Activated gamma-delta T cell treated with anti-CD3 and anti-CD28 coated beads, Interleukin-2, amount 50 U/mL, for 16 hours (primary cell): ENCODE data around the gene ARHGAP15.
A peak's percentile ranks its signal among the peaks of the same experiment; 100 is the strongest.

Experiments
- DNase-seq: peaks from one replicate; pipeline ENCODE4 v3.0.0-alpha.2; 2020; ENCODE audit warnings: low read depth

Gene ARHGAP15

GRCh38 chr2:143144813-143145455, 15.7 kb downstream of the ARHGAP15 start:
- no peak for DNase-seq

- no peak for DNase-seq
Measured at GRCh38 chr2:143146366-143146765, 17.1 kb downstream of the ARHGAP15 start.

DNA sequence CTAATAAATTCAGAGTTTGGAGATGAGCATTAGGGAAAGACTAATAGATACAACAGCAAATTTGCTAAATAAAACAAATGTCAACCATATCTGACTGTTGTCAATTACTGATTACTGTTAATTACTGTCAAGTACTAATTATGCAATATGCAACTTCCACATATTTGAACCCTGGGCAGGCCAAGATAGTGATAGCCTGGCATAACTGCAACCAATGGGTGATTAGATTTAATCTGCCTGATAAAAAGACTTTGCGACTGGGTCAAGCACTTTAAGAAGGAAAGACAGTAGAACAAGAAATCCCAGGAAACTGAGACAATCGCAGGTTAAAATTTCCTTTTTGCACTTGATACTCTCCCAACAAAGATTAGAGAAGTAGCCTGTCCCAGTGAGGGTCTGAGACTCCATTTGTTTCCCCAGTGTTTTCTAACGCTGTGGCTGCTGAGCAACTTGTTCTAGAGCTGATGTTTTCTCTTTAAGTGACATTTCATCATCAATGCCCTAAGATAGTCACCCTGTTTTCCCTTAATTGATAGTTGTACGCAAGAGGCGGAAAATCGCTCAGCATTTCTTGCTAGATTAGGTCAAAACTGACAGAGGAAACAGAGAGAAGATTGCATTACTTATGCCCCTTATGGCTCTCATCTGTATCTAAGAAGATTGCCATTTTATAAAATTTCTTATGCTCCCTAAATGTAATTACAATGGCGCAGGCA, 17.8 kb downstream of the ARHGAP15 start:
- no peak for DNase-seq

DNA sequence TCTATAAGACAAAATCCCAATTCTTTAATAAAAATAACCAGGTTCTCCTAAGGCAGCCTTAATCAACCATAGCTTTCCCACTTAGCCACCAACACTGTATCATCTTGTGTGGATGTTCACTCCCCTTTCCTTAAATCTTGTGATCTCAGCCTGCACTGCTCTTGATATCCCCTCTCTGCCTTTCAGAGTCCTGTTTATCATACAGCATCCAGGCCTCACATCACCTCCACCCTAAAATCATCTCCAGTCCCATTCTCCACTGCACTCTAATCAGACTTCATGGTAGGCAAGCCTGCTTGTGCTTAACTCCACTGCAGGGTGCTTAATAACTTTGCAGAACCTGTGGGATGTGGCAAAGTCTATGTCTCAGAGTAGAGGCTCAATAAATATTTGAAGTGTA, 18.8 kb downstream of the ARHGAP15 start:
- DNase-seq = no peak

DNA sequence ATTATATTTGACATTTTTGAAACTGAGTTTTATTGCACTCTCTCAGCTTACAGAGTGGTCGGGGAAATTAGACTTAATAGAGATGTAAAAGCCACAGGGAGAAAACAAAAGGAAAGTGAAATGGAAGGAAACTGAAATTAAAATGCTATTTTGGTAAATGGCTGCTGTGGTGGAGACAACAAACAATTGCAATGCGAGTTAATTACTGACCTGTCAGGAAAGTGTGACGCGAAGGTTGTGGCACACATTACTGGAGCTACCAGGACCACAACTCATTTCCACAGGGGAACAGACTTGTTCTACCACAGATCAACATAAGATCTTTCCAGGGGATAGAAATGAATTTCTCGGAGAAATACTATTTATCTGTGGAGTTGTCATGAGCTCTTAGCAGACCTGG, 19.5 kb downstream of the ARHGAP15 start:
- DNase-seq = no peak

- no peak for DNase-seq
Measured at GRCh38 chr2:143150287-143150686, 21.1 kb downstream of the ARHGAP15 start.

DNA sequence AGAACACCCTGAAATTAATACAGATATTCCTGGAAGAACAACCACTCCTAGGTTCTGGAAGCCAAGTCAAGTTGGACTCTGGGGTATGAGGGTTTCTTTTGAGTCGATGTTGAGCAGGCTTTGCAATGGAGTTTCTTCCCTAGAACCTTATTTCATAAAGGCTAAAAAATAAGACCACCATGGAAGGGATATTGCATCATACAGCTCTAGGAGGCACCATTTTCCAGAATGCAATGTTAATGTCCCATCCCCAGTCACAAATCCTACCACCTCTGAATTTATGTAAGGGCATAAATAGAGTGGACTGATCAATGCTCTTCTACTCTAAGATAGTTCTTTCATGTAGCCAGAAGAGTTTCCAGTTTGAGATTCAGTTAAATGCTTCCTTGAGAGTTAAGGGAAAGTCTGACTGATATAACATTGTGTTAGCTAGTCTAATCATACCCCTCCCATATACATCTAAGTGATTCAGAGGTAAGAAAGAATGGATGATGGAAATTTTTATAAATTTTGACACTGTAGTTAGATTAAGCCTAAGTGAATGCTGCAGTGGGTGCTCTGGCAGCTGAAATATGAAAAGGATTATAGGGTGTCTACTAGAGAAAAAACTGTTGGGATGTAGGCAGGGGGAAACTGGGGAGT, 22.0 kb downstream of the ARHGAP15 start:
- no peak for DNase-seq

DNA sequence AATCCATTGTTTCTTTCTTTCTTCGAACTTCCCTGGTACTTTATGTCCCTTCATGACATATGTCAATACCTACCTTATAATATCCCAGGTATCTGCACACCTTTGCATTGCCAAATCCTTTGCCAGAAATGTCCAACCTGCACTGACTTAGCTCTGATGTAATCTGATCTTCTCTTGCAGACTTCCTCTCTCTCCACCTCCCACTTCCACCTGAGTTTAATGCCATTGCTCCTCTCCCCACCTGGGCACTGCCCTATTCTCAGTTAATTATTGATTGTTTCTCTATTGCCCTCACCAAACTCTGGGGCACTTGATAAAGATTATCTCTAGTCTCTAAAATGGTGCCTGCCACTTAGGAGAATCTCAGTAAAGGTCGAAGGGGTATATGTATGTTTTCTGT, 23.0 kb downstream of the ARHGAP15 start:
- no peak for DNase-seq

DNA sequence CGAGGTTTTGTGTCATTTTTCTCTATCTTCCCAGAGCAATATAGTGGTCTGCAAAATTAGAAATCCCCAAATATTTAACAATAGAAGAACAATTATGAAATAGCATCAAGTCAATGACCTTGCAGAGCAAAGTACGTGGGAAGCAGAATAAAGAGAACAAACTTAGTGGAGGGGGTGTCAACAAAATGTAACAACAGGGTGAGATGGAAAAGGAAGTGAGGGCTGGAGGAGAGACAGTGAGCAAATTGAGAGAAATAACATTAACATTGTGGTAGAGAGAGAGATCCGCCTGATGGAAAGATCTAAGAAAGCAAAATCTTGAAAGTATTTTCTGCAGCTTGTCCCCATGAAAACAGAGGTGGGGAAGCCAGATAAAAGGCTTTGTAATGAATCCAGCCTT, 23.4 kb downstream of the ARHGAP15 start:
- DNase-seq = no peak

- no peak for DNase-seq
Measured at GRCh38 chr2:143155661-143156060, 26.4 kb downstream of the ARHGAP15 start.

DNA sequence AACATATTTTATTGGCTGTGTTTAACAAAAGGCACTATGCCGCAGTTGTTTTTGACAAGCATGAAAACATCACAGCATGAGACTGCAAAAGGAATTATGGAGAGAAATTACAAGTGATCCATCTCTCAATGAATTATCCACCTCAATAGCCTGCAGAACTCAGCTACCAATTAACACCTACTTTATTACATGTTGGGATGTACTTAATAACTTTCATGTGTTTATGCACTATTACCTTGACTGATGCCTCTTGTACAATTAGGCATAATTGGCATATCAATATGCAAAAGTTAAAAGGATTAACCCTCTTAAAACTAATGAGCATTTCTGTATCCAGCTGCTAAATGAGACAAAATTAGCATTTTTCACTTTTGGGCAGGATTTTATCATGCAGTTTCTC, 27.8 kb downstream of the ARHGAP15 start:
- DNase-seq = no peak

DNA sequence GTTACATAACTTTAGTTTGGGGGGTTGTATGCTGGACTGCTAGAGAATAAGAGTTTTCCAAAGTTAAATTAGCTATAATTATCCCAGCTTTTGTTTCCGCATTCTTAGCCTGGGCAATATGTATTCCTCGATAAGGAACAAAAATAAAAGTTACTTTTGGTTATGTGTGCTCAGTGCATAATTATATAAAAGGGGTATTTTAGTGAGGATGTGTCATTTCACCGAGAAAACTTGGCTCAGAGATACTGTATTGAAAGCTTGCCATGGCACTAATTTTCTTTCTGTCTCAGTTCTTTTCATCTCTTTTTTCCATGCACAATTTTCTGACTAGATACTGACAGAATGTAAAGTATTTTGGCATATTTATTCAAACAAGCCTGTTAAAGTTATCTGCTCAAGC, 28.2 kb downstream of the ARHGAP15 start:
- DNase-seq = no peak

- DNase-seq = no peak
Measured at GRCh38 chr2:143158098-143158497, 28.9 kb downstream of the ARHGAP15 start.

DNA sequence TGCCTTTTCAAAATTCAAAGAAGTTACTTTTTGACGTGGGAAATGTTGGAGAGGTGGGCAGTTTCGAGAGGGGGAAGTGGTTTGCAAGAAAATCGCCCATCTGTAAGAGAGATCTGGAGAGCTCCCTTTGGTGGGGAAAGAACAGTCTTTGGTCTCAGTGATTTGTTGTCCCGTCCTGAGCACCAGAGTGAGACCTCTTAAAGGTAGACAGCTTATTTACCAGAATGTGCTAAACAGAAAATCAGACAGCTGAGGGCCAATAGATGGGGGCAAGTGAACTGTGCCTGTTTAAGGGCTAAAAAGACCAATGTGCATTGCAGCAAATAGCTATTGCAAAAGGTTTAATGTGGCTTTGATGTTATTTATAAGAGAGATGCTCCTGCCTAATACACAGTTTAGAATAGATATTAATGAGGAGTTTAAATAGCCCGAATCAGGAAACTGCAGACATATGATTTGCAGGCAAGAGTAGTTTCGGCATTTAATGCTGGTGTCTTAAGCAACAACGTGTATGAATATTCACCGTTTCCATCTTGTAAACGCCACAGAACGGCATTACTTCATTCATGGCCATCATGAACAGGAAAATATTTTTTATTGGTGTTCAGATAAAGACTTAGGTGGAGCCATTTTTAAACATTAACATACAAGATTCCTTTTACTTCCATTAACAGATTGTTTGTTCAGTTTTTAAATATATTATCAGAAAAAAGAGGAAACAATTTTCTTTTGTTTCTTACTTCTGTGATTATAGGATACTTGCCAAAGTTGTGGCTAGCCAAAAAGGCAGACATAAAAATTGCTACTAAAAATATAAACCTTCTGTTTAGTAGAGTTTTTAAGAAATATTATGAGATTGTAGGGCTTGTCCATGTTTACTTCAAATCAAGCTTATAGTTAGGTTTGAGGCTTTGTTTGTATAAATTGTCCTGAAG, 29.6 kb downstream of the ARHGAP15 start:
- no peak for DNase-seq

DNA sequence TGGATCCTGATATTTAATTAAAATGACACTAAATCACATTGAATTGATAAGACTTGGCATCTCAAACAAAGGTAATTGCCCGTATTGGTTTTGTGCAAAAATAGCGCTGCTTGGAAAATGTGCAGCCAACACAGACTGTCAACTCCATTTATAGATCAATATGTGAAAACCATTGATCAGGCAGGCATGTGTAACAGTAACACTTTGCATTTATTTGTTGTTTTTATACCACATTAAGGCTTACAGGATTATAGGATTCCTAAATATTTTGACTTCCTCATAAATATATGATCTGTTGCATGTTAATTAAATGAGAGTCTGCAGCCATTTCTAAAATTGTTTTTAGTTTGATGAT, 30.2 kb downstream of the ARHGAP15 start:
- no peak for DNase-seq

- DNase-seq = no peak
Measured at GRCh38 chr2:143160732-143161707, 31.8 kb downstream of the ARHGAP15 start.

DNA sequence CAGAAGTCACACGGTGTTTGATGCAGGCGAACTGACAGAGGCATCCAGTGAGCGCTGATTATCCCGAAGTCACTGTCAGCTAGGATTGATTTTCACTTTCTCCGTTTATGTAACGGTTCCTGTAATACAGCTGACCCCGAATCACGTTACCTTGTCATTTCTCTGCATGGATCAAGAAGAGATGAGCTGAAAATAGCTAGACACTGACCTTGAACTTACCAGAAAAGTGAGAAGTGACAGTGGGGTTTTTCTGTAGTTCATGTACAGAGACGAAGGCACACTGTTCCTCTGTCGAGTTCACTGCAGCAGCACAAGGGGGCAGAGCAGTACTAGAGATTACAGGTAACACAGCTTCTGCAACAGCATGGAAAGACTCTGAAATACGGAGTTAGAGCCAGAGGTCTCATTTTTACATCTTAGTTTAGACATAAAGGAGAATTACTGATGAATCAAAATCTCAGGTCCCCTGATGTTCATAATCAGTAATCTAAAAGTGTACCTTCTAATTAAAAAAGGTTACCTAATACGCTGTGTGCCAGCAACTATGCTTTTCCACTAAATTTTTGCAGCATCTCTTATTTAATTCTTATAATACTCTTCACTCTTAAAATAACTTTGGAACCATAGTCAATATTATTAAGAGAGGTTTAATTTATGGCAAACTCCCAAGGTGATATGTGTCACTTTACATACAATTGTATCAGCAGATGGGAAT, 33.1 kb downstream of the ARHGAP15 start:
- peak; percentile 32 for DNase-seq

- no peak for DNase-seq
Measured at GRCh38 chr2:143162997-143163396, 33.8 kb downstream of the ARHGAP15 start.

DNA sequence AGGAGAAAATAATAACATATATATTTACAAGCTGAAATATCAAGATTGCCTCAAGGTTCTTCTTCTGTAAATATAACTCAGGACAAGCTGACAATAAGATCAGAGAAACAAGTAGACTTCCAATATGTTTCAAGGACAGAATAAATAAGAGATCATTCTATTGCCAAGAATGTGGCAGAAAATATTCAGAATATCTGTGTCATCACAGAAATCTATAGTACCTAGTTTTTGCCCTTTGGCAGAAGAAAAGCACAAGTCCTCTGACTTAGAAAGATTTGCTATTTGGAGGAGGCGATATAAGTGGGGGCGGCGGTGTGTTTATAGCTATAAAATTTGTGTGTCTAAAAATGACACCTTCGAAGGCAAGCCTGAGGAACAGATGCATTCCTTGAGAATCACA, 34.3 kb downstream of the ARHGAP15 start:
- DNase-seq = no peak

- DNase-seq = no peak
Measured at GRCh38 chr2:143165291-143165690, 36.1 kb downstream of the ARHGAP15 start.

- no peak for DNase-seq
Measured at GRCh38 chr2:143169105-143169504, 39.9 kb downstream of the ARHGAP15 start.
